ENCODE data around the gene ZNF827. TPM values are rescaled to one million over a fixed set of nuclear protein-coding genes. Genes with fewer than 3 reads are reported as not detected.
A peak's percentile ranks its signal among the peaks of the same experiment; 100 is the strongest.

ZNF827 gene
- total RNA-seq, 1 donor from 2014 or later = 19.0 TPM

GRCh38 chr4:145871209-145871608 lies 67.4 kb downstream of the ZNF827 start:
- no peak overlapping the region for H3K27ac ChIP-seq (replicated peaks)
- DNase-seq = no peak
- no peaks in the 10 kb centered on the region for H3K27me3 ChIP-seq (ENCODE audit: low read depth)
- no peaks in the 10 kb centered on the region for H3K36me3 ChIP-seq
- TF ChIP-seq CTCF (IDR thresholded peaks at IDR 0.05; ENCODE audit: borderline replicate concordance) = no peak
- peaks cover 34% of the 10 kb centered on the region for H3K4me1 ChIP-seq
- intact Hi-C loops (cut with micrococcal nuclease) = no loop called here
- no peak overlapping the region for H3K4me3 ChIP-seq
- H3K9me3 ChIP-seq (replicated peaks) = no peaks in the 10 kb centered on the region

- TF ChIP-seq CTCF (IDR thresholded peaks at IDR 0.05; ENCODE audit: borderline replicate concordance) = no peak
- Histone ChIP-seq H3K27me3 (ENCODE audit: low read depth) (no peaks in the 10 kb centered on the region), H3K27ac (replicated peaks) (no peak overlapping the region), H3K9me3 (replicated peaks) (no peaks in the 10 kb centered on the region), H3K4me3 (no peak overlapping the region), H3K4me1 (peaks cover 41% of the 10 kb centered on the region), H3K36me3 (no peaks in the 10 kb centered on the region)
- no peak for DNase-seq
- intact Hi-C loops (cut with micrococcal nuclease) = no loop called here
These were observed 68.2 kb downstream of the ZNF827 start for GRCh38 chr4:145870155-145871020.

- no peaks in the 10 kb centered on the region for H3K36me3 ChIP-seq
- H3K27me3 ChIP-seq (ENCODE audit: low read depth) = no peaks in the 10 kb centered on the region
- peak; percentile 7 for TF ChIP-seq CTCF (IDR thresholded peaks at IDR 0.05; ENCODE audit: borderline replicate concordance)
- H3K27ac ChIP-seq (replicated peaks) = no peak overlapping the region
- H3K4me3 ChIP-seq = no peak overlapping the region
- H3K9me3 ChIP-seq (replicated peaks) = no peaks in the 10 kb centered on the region
- DNase-seq = no peak
- intact Hi-C loops (cut with micrococcal nuclease) = no loop called here
- peaks cover 47% of the 10 kb centered on the region for H3K4me1 ChIP-seq
These were observed 69.8 kb downstream of the ZNF827 start for GRCh38 chr4:145868637-145869409.

GRCh38 chr4:145867406-145867805 lies 71.2 kb downstream of the ZNF827 start:
- no peak for TF ChIP-seq CTCF (IDR thresholded peaks at IDR 0.05; ENCODE audit: borderline replicate concordance)
- Histone ChIP-seq H3K4me1 (peaks cover 47% of the 10 kb centered on the region), H3K36me3 (no peaks in the 10 kb centered on the region), H3K27me3 (ENCODE audit: low read depth) (no peaks in the 10 kb centered on the region), H3K9me3 (replicated peaks) (no peaks in the 10 kb centered on the region), H3K27ac (replicated peaks) (no peak overlapping the region), H3K4me3 (no peak overlapping the region)
- intact Hi-C loops (cut with micrococcal nuclease) = no loop called here
- no peak for DNase-seq

GRCh38 chr4:145866991-145867390 lies 71.6 kb downstream of the ZNF827 start:
- TF ChIP-seq CTCF (IDR thresholded peaks at IDR 0.05; ENCODE audit: borderline replicate concordance) = no peak
- Histone ChIP-seq H3K4me3 (no peak overlapping the region), H3K27ac (replicated peaks) (no peak overlapping the region), H3K4me1 (peaks cover 47% of the 10 kb centered on the region), H3K27me3 (ENCODE audit: low read depth) (no peaks in the 10 kb centered on the region), H3K9me3 (replicated peaks) (no peaks in the 10 kb centered on the region), H3K36me3 (no peaks in the 10 kb centered on the region)
- intact Hi-C loops (cut with micrococcal nuclease) = no loop called here
- no peak for DNase-seq
